Gastroesophageal sphincter (tissue), 4 donors: ENCODE measurements around the gene DUSP10. TPM values are rescaled to one million over a fixed set of nuclear protein-coding genes. Genes with fewer than 3 reads are reported as not detected.

Experiments used
- ATAC-seq: fragments of 150-250 bp; one replicate; pipeline ENCODE4 v1.9.1; 2016; ENCODE audit warnings: mild to moderate bottlenecking, moderate library complexity
- H3K27ac ChIP-seq, 4 donors: fragments of 200-600 bp; sonication (generic) in 3 of 4; 1 replicate in 3 of 4; 2 replicates in 1 of 4; pipeline ENCODE4 v1.5.1; 2016 to 2019
- H3K27me3 ChIP-seq: fragments of 200-600 bp; sonication (generic); one replicate; pipeline ENCODE4 v1.5.1; 2019
- H3K36me3 ChIP-seq, 2 donors: fragments of 200-600 bp; sonication (generic); one replicate each; pipeline ENCODE4 v1.5.1; 2019; ENCODE audit warnings: control low read depth in 1 of 2
- H3K4me1 ChIP-seq, 3 donors: fragments of 200-600 bp; sonication (generic); 1 replicate in 2 of 3; 2 replicates in 1 of 3; pipeline ENCODE4 v1.5.1; 2016 to 2019; ENCODE audit warnings: control low read depth in 2 of 3
- H3K4me3 ChIP-seq, 2 donors: fragments of 200-600 bp; sonication (generic); one replicate each; pipeline ENCODE4 v1.5.1; 2019; ENCODE audit warnings: mild to moderate bottlenecking in 1 of 2, moderate library complexity in 1 of 2
- H3K9me3 ChIP-seq, 3 donors: fragments of 200-600 bp; sonication (generic); one replicate each; pipeline ENCODE4 v1.5.1; 2017 to 2019; ENCODE audit warnings: control low read depth in 2 of 3
- EP300 ChIP-seq: sonication (generic); formaldehyde crosslinking; IDR thresholded peaks from one replicate; pipeline ENCODE4 v1.6.1; 2017; ENCODE audit warnings: antibody characterized with exemption, mild to moderate bottlenecking
- POLR2A ChIP-seq, 2 donors: fragments of 450-650 bp; IDR thresholded peaks; one replicate each; pipeline ENCODE4 v1.6.1; 2017; ENCODE audit warnings: antibody characterized with exemption in 2 of 2, mild to moderate bottlenecking in 2 of 2, moderate library complexity in 1 of 2
- POLR2AphosphoS5 ChIP-seq: sonication (generic); formaldehyde crosslinking; IDR thresholded peaks from one replicate; pipeline ENCODE4 v1.6.1; 2017; ENCODE audit warnings: antibody characterized with exemption
- WGBS, 2 donors: methylation state at CpG; one replicate each; pipeline ENCODE4 v1.1.5; 2018; ENCODE audit warnings: low coverage in 1 of 2; 5-methylcytosine and 5-hydroxymethylcytosine counted together
- total RNA-seq, 4 donors: library from RNA; depleted of rRNA; stranded (reverse); fragments of >200 nt; gene quantifications; one replicate each; pipeline ENCODE4 v1.1.0, GENCODE V29; 2016
- TF ChIP-seq, protein P1 (sequence below), 4 experiments: fragments of 200-600 bp in 2 of 4; fragments of 450-650 bp in 2 of 4; sonication (generic) in 1 of 4; IDR thresholded peaks; one replicate each; pipeline ENCODE4 v1.5.1; 2017 to 2019; ENCODE audit warnings: antibody characterized with exemption in 4 of 4, mild to moderate bottlenecking in 2 of 4, moderate library complexity in 2 of 4

Gene DUSP10
- total RNA-seq, 4 donors from 2014 or later = 3.5 to 12.0 (median 5.3) TPM

- Histone ChIP-seq H3K27me3 (no peaks in the 10 kb centered on the region), H3K4me3 (no peak overlapping the region), H3K36me3 (no peaks in the 10 kb centered on the region), H3K4me1 (no peaks in the 10 kb centered on the region), H3K27ac (no peak overlapping the region), H3K9me3 (no peaks in the 10 kb centered on the region)
- TF ChIP-seq POLR2AphosphoS5 (no peak), POLR2A (IDR thresholded peaks at IDR 0.05) (no peak), EP300 (no peak)
- TF ChIP-seq, protein P1, sequence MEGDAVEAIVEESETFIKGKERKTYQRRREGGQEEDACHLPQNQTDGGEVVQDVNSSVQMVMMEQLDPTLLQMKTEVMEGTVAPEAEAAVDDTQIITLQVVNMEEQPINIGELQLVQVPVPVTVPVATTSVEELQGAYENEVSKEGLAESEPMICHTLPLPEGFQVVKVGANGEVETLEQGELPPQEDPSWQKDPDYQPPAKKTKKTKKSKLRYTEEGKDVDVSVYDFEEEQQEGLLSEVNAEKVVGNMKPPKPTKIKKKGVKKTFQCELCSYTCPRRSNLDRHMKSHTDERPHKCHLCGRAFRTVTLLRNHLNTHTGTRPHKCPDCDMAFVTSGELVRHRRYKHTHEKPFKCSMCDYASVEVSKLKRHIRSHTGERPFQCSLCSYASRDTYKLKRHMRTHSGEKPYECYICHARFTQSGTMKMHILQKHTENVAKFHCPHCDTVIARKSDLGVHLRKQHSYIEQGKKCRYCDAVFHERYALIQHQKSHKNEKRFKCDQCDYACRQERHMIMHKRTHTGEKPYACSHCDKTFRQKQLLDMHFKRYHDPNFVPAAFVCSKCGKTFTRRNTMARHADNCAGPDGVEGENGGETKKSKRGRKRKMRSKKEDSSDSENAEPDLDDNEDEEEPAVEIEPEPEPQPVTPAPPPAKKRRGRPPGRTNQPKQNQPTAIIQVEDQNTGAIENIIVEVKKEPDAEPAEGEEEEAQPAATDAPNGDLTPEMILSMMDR (IDR thresholded peaks at IDR 0.05) = no peak
- no peak for ATAC-seq
- WGBS, 2 donors = 88% methylated on average over 1 of the region's 1 CpG; no CpG with 5 or more reads in 1 of the 2 donors
Measured at GRCh38 chr1:221782970-221783369, 41.1 kb upstream of the DUSP10 start.

DNA sequence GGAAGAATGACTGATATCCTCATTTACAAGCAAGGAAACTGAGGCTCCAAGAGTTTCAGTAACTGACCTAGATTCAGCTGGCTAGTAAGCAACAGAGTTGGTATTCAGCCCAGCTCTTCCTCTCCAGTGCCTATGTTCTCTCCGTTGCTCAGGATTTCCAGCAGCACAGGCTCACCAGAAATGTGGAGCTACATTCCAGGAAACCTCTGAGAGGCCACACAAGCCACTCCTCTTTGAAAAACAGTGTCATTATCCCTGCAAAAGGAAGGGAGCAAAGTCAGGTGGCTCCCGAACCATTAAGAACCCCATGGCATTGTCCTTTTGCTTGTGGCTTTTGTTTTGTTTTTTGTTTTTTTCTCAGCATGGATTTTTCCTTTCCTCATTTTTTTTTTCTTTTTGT, 40.6 kb upstream of the DUSP10 start:
- ATAC-seq = no peak
- H3K27me3 ChIP-seq = no peaks in the 10 kb centered on the region
- H3K36me3 ChIP-seq = no peaks in the 10 kb centered on the region
- 45 to 56% methylated on average over 1 to 2 of the region's 2 CpGs for WGBS, 2 donors
- TF ChIP-seq POLR2A (IDR thresholded peaks at IDR 0.05) (no peak), POLR2AphosphoS5 (no peak), EP300 (no peak)
- TF ChIP-seq, protein P1 (IDR thresholded peaks at IDR 0.05) = no peak
- no peak overlapping the region for H3K27ac ChIP-seq
- no peak overlapping the region for H3K4me3 ChIP-seq
- H3K4me1 ChIP-seq = no peaks in the 10 kb centered on the region
- no peaks in the 10 kb centered on the region for H3K9me3 ChIP-seq

DNA sequence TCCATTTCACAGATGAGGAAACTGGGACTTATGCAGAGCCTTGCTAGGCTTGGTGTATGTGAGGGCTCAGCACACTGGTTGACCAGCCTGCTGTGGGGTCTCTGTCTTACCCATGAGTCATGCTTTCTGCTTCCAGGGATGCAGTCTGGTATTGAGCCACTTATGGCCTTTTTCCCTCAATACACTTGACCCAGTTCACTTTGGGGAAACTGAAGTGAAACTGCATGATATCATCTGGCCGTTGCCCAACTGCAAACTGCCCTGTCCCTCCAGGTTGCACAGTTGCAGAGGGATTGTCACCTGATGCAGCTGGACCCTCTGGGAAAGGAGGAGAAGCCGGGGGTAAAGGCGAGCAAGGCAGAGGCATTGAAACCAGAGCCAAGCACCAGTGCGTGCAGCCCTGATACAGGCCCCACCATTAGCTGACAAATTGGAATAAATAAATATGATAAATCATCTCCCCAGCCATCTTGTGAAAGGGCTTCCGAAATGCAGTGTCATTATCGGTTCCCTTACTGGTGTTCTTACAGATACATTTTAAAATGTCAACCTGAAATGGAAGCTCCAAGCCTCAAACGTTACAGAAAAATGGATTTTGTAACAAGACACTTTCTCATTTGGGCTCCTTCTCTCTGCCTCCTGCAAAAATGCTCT, 39.3 kb upstream of the DUSP10 start:
- no peaks in the 10 kb centered on the region for H3K4me1 ChIP-seq
- no peaks in the 10 kb centered on the region for H3K27me3 ChIP-seq
- WGBS, 2 donors = 83 to 93% methylated on average over 3 to 7 of the region's 7 CpGs
- H3K36me3 ChIP-seq = no peaks in the 10 kb centered on the region
- ATAC-seq = no peak
- no peaks in the 10 kb centered on the region for H3K9me3 ChIP-seq
- TF ChIP-seq EP300 (no peak), POLR2AphosphoS5 (no peak), POLR2A (IDR thresholded peaks at IDR 0.05) (no peak)
- TF ChIP-seq, protein P1 (IDR thresholded peaks at IDR 0.05) = no peak
- H3K4me3 ChIP-seq = no peak overlapping the region
- no peak overlapping the region for H3K27ac ChIP-seq

DNA sequence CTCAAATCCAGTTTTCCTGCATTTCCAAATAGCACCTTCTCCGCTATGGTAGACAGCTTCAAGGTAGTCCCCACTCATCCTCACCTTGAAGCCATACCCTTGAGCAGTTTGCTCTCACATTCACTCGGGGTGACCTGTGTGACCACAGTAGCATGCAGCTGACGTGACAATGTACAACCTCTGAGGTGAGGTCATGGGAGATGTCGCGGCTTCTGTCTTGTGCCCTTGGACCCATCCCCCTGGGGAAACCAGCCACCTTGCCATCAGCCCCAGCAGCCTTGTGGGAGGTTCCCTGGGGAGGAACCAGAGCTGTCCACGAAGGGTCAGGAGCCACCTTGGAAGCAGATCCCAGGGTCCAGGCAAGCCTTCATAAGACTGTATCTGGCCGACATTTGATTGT, 38.3 kb upstream of the DUSP10 start:
- no peak for ATAC-seq
- no peaks in the 10 kb centered on the region for H3K9me3 ChIP-seq
- no peak overlapping the region for H3K4me3 ChIP-seq
- 83 to 100% methylated on average over 1 of the region's 7 CpGs for WGBS, 2 donors
- TF ChIP-seq EP300 (no peak), POLR2AphosphoS5 (no peak), POLR2A (IDR thresholded peaks at IDR 0.05) (no peak)
- TF ChIP-seq, protein P1 (IDR thresholded peaks at IDR 0.05) = no peak
- H3K27ac ChIP-seq = no peak overlapping the region
- H3K4me1 ChIP-seq = no peaks in the 10 kb centered on the region
- no peaks in the 10 kb centered on the region for H3K27me3 ChIP-seq
- no peaks in the 10 kb centered on the region for H3K36me3 ChIP-seq

DNA sequence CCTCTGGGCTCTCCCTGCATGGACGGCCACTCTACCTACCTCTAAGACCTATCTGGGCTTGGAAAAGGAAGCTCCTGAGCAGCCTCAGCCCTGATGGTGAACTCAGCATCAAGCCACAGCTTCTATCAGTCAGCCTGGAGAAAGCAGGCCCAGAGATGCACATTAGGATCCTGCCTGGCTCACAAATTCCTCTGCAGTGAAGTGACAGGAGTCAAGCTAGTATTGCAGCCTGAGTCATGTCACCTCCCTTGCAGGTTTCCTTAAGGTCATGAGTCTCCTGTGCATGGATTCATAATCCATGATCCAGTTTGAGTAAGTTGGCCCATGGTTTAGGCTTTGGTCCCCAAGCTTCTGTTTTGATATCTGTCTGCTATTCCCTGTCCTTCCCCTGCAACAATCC, 37.9 kb upstream of the DUSP10 start:
- no peaks in the 10 kb centered on the region for H3K36me3 ChIP-seq

More for the DNA sequence above, 37.9 kb upstream of the DUSP10 start:
- Histone ChIP-seq H3K27me3 (no peaks in the 10 kb centered on the region), H3K9me3 (no peaks in the 10 kb centered on the region), H3K4me1 (no peaks in the 10 kb centered on the region), H3K27ac (no peak overlapping the region), H3K4me3 (no peak overlapping the region)
- no CpG with 5 or more reads among the region's 1 CpG for WGBS, 2 donors
- no peak for TF ChIP-seq POLR2AphosphoS5
- TF ChIP-seq, protein P1 (IDR thresholded peaks at IDR 0.05) = no peak
- no peak for TF ChIP-seq POLR2A (IDR thresholded peaks at IDR 0.05)
- TF ChIP-seq EP300 = no peak
- ATAC-seq = no peak
